Measurements from ENCODE around the gene ATAD3B.
"Not testable (repeated sequence)": the region's sequence is repeated elsewhere in the genome, so short reads cannot be mapped to it uniquely, and the experiment has no call there.

DNA sequence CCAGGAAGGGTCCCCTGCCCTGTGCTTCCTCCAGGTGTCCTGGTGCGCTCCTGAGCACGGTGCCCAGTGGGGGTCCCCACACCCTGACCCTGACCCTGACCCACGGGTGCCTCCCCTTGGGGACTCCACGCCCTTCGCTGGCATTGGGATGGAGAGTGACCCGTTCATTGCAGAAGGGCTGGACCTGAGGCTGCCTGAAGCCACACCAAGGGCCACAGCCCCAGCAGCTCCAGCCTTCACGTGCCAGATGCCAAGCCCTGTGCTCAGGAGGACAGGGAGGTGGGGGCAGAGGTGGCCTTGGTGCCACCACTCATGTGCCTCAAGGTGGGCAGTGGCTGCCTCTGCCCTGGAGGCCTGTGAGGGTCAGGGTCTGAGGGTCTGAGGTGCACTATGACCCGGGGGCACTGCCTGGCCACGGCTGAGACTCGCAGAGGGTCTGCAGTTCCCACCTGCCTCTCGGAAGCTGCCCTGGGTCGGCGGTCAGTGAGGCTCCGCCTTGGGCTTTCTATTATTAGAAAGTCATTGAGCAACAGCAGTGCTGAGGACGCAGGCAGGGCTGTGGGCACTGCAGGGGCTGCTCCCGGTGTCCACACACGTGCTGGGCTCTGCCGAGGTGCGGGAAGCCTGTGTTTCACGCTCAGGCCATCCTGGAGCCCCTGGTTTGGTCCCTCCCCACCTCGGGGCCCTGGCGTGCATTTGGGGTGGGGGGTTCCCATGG is 61.8 kb downstream of the ATAD3B start:
- TF ChIP-seq, protein P1, sequence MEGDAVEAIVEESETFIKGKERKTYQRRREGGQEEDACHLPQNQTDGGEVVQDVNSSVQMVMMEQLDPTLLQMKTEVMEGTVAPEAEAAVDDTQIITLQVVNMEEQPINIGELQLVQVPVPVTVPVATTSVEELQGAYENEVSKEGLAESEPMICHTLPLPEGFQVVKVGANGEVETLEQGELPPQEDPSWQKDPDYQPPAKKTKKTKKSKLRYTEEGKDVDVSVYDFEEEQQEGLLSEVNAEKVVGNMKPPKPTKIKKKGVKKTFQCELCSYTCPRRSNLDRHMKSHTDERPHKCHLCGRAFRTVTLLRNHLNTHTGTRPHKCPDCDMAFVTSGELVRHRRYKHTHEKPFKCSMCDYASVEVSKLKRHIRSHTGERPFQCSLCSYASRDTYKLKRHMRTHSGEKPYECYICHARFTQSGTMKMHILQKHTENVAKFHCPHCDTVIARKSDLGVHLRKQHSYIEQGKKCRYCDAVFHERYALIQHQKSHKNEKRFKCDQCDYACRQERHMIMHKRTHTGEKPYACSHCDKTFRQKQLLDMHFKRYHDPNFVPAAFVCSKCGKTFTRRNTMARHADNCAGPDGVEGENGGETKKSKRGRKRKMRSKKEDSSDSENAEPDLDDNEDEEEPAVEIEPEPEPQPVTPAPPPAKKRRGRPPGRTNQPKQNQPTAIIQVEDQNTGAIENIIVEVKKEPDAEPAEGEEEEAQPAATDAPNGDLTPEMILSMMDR (IDR thresholded peaks at IDR 0.05; ENCODE audit: low read length) = not testable (repeated sequence)
- not testable (repeated sequence) for TF ChIP-seq EZH2 (IDR thresholded peaks at IDR 0.05; ENCODE audit: borderline replicate concordance, low read length)

Measured in OCI-LY1 (cell line).